MV-4-11 (cell line): Measurements from ENCODE around the gene SELENOO.

Experiments
- DNase-seq: peaks from one replicate; lab custom pipeline; 2025; lab: John Stamatoyannopoulos, UW

The SELENOO gene

GRCh38 chr22:50238755-50239154, 37.9 kb downstream of the SELENOO start:
- DNase-seq = no peak

GRCh38 chr22:50242406-50242949, 41.7 kb downstream of the SELENOO start:
- DNase-seq = no peak

DNA sequence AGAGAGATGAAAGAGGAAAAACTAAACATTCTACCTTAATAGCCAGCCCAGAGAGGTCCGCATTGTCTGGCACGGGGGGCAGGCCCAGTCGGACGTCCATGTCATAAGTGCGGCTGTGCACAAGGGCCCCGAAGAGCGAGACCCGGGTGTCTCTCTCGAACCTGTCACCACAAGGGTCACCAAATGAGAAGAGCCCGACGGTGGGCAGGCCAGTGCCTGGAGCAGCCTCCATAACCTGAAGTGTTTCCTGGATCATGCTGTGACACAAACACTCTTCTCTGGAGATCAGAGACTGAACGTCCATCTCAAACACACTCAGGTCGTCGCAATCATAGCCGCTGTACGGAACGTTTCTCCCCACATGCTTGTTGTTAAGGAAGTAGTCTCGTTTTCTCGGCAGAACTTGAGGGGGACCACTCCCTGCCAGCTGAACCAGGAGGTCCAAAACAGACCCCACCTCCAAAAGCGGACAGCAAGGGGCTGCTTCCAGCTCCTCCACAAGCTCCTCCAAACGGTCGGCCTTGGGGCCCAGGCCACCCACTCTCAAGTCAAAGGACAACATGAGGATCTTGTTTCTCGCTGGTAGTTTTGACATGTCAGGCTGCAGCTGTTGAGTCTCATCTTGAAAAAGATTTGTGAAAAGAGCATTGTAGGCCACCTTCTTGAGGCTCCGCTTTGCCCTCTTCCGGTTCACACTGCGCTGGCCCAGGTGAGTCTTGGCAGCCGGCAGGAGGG, 43.0 kb downstream of the SELENOO start:
- DNase-seq = no peak

- peak; percentile 89 for DNase-seq
Measured at GRCh38 chr22:50244420-50245213, 43.8 kb downstream of the SELENOO start, which contains the start of gene TUBGCP6. TUBGCP6 (minus strand) TSS chr22:50245023; CDS start chr22:50244459, 564 bp downstream.

GRCh38 chr22:50245214-50246072, 44.6 kb downstream of the SELENOO start:
- no peak for DNase-seq

GRCh38 chr22:50246242-50247175, 45.7 kb downstream of the SELENOO start:
- no peak for DNase-seq

- peak; percentile 61 for DNase-seq
Measured at GRCh38 chr22:50247748-50248147, 46.9 kb downstream of the SELENOO start.

- no peak for DNase-seq
Measured at GRCh38 chr22:50248196-50249081, 47.6 kb downstream of the SELENOO start.

- no peak for DNase-seq
Measured at GRCh38 chr22:50249341-50250248, 48.8 kb downstream of the SELENOO start.

- DNase-seq = no peak
Measured at GRCh38 chr22:50250249-50250554, 49.4 kb downstream of the SELENOO start.

DNA sequence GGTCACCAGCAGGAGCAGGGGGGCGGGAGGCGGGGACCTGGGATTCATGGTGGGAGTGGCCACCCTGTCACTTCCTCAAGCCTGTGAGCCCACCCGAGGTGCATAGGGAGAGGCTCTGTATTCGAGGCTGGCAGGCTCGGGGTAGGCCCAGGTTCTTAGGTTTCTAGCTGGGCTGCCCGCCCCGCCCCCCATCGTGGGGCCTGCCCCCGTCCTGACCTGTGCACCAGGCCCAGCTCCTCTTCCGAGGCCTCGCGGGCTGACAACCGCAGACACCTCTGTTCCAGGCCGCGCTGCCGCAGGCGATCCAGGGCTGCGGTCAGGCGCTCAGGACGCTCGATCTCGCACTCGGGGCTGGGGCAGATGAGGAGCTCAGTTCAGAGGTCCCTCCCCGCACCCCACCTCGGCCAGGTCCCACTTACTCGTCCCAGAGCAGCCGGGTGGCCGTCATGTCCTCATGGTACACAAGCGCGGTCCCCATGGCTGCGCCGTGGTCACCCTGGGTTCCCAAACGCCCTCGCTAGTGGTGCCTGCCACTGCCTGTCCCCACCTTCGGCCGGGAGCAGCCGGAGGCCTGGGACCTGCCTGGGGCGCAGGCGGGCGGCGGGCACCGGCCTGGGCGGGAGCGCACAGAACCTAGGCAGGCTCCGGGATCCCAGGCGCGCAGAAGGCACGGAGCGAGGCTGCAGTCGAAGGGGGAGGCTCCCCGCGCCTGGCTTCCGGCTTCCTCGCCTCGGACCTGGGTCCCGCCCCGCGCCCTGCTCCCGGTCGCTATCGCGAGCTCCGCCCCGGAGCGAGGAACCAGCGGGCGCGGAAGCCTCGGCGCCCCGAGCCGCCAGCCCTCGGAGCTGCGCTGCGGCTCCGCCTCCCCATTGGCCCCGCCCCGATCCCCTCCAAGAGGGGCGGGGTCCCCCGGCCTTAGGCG, 50.0 kb downstream of the SELENOO start, which contains the start of gene HDAC10:
TSS of gene HDAC10 (minus strand) at position 711 of the 922 bp plus-strand sequence. CDS start at position 478, 233 bp downstream.
- peak; percentile 78 for DNase-seq

- DNase-seq = no peak
Measured at GRCh38 chr22:50251477-50252081, 50.8 kb downstream of the SELENOO start.

GRCh38 chr22:50252082-50253045, 51.6 kb downstream of the SELENOO start:
- peak; percentile 58 for DNase-seq

DNA sequence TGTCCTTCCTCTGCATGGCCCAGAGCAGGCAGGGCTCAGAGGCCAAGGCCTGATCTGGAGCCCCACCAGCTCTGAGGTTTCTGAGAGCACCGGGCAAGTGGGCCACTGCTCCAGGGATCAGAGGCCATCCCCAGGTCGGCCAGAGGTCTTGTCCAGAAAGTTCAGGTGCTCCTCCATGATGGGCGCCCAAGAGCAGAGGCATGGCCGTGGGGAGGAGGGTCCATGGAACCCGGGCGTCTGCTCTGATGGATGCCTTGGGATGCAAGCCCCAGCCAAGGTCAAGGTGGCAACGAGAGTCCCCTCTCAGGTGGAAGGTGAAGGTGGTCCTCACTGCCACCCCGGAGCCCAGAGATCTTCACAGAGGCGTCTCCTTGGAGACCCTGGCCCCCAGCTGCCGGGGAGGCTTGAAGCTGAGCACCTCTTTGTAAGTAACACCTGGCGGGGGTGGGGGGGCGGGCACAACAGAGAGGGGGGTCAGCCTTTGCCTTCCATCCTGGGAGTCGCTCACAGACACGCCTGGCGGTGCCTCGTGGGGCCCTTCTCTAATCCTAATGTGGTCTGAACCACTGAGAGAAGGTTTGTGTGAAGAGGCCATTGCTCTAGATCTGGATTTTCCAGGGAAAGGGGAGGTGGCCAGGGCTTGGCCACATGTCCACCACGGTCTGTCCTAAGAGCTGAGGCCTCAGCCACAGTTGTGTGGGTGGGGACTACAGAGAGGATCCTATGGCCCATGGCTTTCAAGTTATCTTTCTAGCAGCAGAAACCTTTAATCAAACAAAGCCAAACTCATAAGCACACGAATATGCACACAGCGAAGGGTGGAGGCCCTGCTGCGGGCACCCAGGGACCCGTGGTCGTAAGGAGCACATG, 52.5 kb downstream of the SELENOO start:
- no peak for DNase-seq

GRCh38 chr22:50253941-50254340, 53.1 kb downstream of the SELENOO start:
- DNase-seq = no peak
